Stomach smooth muscle (tissue), 2 donors: ENCODE data around the gene RTL1.

ENCODE experiments used
- H3K27ac ChIP-seq: one replicate; pipeline ENCODE4 v1.7.0; 2013; ENCODE audit warnings: mild to moderate bottlenecking, low read length, inconsistent platforms
- H3K27me3 ChIP-seq, 2 donors: one replicate each; pipeline ENCODE4 v1.7.0; 2013; ENCODE audit warnings: low read length in 2 of 2; ENCODE audit not compliant: insufficient read depth in 2 of 2, control insufficient read depth in 1 of 2
- H3K36me3 ChIP-seq, 2 donors: one replicate each; pipeline ENCODE4 v1.7.0; 2013; ENCODE audit warnings: low read length in 2 of 2; ENCODE audit not compliant: control insufficient read depth in 2 of 2, insufficient read depth in 2 of 2
- H3K4me1 ChIP-seq: one replicate; pipeline ENCODE4 v1.7.0; 2013; ENCODE audit warnings: low read length; ENCODE audit not compliant: control insufficient read depth, insufficient read depth
- H3K4me3 ChIP-seq, 2 donors: one replicate each; pipeline ENCODE4 v1.7.0; 2013; ENCODE audit warnings: low read length in 2 of 2
- H3K9ac ChIP-seq, 2 donors: one replicate each; pipeline ENCODE4 v1.7.0; 2013; ENCODE audit warnings: low read length in 2 of 2, mild to moderate bottlenecking in 1 of 2
- H3K9me3 ChIP-seq, 2 donors: one replicate each; pipeline ENCODE4 v1.7.0; 2013; ENCODE audit warnings: low read length in 2 of 2; ENCODE audit not compliant: control insufficient read depth in 2 of 2
- donor health status: healthy.
- donor health status: Pancreatic carcinoma.

The RTL1 gene

DNA sequence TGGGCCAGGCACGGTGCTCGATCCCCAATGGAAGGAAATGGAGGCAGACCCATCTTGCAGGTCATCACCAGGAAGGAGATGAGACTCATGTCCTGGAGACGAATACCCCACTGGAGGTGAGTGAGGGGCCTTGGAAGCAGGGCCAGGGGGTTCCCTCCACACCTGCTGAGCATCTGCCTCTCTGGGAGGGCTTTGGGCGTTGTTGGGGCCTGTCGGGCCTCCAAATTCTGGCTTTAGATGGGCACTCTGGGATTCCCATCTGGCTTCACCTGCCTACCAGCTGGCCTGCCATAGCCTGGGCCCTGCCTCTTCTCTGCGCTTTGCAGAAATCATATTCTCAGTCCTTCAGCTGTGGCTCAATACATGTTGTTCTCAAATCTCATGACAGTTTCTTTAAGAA, 13.9 kb downstream of the RTL1 start:
- no peaks in the 10 kb centered on the region for H3K36me3 ChIP-seq
- peaks cover 4 to 9% of the 10 kb centered on the region in 2 donors for H3K27me3 ChIP-seq
- H3K9me3 ChIP-seq = no peaks in the 10 kb centered on the region
- H3K9ac ChIP-seq = no peak overlapping the region
- no peak overlapping the region for H3K27ac ChIP-seq
- no peaks in the 10 kb centered on the region for H3K4me1 ChIP-seq
- H3K4me3 ChIP-seq = no peak overlapping the region

DNA sequence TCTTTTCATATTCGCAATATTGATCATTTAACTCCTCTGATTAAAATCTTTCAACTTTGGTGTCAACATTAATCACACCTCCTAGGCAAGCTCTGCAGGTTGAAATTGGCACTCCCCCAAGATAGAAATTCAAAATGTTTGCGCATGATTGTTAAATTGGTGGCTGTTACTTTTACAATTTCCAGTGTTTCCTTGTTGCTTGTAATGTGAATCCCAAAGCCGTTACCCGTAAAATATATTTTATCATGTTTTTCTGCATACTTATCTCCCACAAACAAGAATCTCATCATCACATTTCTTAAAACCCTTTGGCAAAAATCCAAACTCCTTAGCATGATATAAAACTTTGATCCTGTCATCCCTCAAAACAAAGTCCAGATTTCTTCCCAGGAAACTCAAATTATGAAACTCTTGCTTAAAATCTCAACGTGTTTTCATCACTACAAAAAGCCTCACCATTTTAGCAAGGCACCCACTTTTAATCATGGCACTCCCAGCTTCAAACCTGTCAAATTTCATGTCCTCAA, 14.7 kb downstream of the RTL1 start:
- Histone ChIP-seq H3K9ac (no peak overlapping the region), H3K4me1 (no peaks in the 10 kb centered on the region), H3K27me3 (peaks cover 5 to 8% of the 10 kb centered on the region in 2 donors), H3K9me3 (no peaks in the 10 kb centered on the region), H3K36me3 (no peaks in the 10 kb centered on the region), H3K27ac (no peak overlapping the region), H3K4me3 (no peak overlapping the region)

DNA sequence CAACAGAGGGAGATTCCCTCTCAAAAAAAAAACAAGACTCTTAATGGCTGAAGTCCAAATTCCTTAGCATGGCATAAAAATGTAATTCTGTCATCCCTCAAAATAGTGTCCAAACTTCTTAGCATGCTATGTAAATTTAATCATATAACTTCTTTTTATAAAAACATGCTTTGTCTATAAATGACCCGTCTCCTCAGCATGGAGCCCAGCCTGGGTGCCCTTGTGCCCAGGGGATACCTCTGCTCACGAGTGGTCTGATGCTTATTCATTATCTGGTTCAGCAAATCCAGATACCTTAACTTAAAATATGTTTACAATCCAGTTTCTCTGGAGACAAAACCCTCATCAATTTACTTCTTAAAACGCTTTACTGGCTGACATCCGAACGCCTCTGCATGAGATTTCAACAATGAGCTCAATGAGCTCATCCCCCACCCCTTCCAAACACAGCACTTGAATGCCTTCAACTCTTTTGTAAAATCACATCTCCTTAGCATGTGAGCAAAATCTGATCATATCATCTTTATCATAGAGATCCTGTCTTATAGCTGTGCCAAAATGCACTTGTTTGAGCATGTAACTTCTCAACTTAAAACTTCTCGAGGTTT, 15.7 kb downstream of the RTL1 start:
- H3K4me1 ChIP-seq = no peaks in the 10 kb centered on the region
- H3K36me3 ChIP-seq = no peaks in the 10 kb centered on the region
- no peaks in the 10 kb centered on the region for H3K9me3 ChIP-seq
- H3K27ac ChIP-seq = no peak overlapping the region
- H3K27me3 ChIP-seq = peaks cover 5 to 8% of the 10 kb centered on the region in 2 donors
- no peak overlapping the region for H3K9ac ChIP-seq
- H3K4me3 ChIP-seq = no peak overlapping the region

DNA sequence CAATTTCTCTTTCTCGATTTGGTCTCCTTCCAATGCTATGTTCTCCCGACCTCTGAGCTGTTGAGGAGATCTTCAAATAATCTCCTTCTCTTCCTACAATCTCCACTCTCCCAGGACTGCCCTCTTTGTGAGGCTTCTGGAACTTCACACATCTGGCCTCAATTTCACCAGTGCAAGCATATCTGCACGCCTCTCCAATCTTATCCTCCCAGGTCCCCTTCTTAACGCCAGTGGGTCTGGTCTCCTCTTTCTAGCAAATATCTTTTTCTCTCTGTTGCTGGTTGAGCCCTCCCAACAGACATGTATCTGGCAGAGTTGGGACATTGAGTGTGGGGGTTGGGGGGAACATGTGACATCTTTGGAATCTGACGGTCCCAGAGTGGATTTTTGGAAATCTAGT, 17.9 kb downstream of the RTL1 start:
- H3K27ac ChIP-seq = no peak overlapping the region
- H3K9me3 ChIP-seq = peaks cover 0 to 5% of the 10 kb centered on the region in 2 donors
- no peak overlapping the region for H3K9ac ChIP-seq
- no peak overlapping the region for H3K4me3 ChIP-seq
- no peaks in the 10 kb centered on the region for H3K36me3 ChIP-seq
- H3K4me1 ChIP-seq = peaks cover 2% of the 10 kb centered on the region
- H3K27me3 ChIP-seq = peaks cover 3 to 5% of the 10 kb centered on the region in 2 donors

DNA sequence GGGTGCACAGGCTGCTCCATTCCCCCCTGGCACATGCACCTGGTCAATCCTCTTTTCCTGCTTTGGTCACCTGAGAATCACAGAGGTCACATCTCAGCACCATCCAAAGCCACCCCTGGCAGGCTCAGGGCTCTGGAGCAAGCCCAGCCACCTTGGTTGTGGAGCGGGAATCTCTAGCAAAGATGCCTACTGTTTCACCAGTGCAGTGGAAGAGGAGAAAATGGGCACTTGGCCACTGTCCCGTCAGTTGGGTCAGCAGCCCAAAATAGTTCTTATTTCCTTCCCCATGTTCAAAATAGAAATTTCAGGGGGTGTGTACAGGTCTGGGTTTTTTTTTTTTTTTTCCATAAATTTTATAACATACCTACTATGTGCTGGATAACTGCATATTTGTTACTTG, 18.3 kb downstream of the RTL1 start:
- Histone ChIP-seq H3K27ac (no peak overlapping the region), H3K36me3 (no peaks in the 10 kb centered on the region), H3K9me3 (peaks cover 0 to 5% of the 10 kb centered on the region in 2 donors), H3K4me1 (peaks cover 2% of the 10 kb centered on the region), H3K27me3 (peaks cover 3 to 5% of the 10 kb centered on the region in 2 donors), H3K4me3 (no peak overlapping the region), H3K9ac (no peak overlapping the region)

DNA sequence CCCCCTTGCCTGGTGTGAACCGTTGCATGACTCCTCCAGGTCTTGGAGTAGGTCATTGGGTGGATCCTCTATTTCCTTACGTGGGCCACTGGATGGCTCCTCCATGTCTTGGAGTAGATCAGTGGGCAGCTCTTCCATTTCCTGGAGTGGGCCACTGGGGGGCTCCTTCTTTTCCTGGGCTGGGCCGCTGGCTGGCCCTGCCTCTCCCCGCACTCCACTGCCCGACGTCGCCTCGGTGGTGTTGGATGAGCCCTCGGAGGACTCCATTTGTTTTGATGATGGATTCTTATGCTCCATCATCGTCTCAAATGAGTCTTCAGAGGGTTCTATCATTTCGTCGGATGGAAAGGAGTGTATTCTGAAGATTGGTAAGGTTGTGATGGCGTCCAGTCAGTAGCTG, 19.1 kb downstream of the RTL1 start:
- no peak overlapping the region for H3K9ac ChIP-seq
- H3K27me3 ChIP-seq = peaks cover 3 to 5% of the 10 kb centered on the region in 2 donors
- H3K9me3 ChIP-seq = peaks cover 0 to 5% of the 10 kb centered on the region in 2 donors
- H3K4me1 ChIP-seq = peaks cover 2% of the 10 kb centered on the region
- no peak overlapping the region for H3K4me3 ChIP-seq
- H3K36me3 ChIP-seq = no peaks in the 10 kb centered on the region
- H3K27ac ChIP-seq = no peak overlapping the region

DNA sequence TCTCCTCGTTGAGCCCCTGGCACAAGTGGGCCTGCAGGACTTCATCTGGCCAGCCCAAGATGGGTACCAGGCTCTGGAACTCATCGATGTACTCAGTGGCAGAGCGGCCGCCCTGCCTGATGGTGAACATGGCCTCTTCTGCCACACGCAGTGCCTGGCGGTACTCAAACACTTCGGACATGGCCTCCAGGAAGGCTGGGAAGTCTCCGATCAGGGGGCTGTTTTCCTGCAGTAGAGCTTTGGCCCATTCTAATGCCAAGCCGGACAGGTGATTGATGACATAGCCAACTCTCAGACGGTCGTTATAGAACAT, 19.8 kb downstream of the RTL1 start:
- H3K27me3 ChIP-seq = peaks cover 5 to 10% of the 10 kb centered on the region in 2 donors
- H3K36me3 ChIP-seq = no peaks in the 10 kb centered on the region
- no peak overlapping the region for H3K27ac ChIP-seq
- no peak overlapping the region for H3K9ac ChIP-seq
- H3K4me1 ChIP-seq = peaks cover 2% of the 10 kb centered on the region
- H3K9me3 ChIP-seq = peaks cover 0 to 5% of the 10 kb centered on the region in 2 donors
- no peak overlapping the region for H3K4me3 ChIP-seq

DNA sequence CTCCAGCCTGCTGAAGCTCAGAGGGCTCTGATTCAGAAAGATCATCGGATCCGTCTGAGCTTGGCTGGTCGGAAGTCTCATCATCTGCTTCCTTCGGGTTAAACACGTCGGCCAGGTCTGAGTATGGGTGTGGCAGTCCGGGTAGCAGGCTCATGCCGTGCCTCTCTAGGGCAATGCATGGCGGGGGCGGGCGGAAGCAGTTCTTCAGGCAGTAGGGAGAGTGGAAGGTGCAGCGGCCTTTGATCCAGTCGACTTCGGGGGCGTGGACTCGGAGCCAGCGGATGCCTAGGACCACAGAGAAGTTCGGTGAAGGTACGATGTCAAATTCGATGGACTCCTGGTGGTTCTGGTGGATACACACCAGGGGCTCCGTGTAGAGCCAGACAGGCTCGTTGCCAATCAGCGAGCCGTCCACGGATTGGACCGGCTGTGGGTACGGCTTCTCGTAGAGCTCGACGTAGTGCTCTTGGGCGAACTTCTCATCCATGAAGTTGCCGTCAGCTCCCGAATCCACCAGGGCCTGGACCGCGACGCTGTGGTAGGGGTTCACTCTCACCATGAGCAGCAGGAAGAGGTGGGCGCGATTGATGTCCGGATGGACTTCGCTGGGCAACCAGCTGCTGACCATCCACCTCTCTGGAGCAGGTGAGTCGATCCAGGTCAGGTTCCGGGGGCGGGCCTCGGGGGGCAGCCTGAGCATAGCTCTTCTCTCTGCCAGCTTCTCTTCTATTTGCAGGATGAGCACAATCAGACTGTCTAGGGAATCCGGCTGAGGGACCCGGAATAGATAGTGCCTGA, 20.3 kb downstream of the RTL1 start:
- no peaks in the 10 kb centered on the region for H3K36me3 ChIP-seq
- peaks cover 8 to 12% of the 10 kb centered on the region in 2 donors for H3K27me3 ChIP-seq
- peaks cover 2% of the 10 kb centered on the region for H3K4me1 ChIP-seq
- H3K4me3 ChIP-seq = no peak overlapping the region
- H3K27ac ChIP-seq = no peak overlapping the region
- H3K9me3 ChIP-seq = peaks cover 0 to 5% of the 10 kb centered on the region in 2 donors
- no peak overlapping the region for H3K9ac ChIP-seq

DNA sequence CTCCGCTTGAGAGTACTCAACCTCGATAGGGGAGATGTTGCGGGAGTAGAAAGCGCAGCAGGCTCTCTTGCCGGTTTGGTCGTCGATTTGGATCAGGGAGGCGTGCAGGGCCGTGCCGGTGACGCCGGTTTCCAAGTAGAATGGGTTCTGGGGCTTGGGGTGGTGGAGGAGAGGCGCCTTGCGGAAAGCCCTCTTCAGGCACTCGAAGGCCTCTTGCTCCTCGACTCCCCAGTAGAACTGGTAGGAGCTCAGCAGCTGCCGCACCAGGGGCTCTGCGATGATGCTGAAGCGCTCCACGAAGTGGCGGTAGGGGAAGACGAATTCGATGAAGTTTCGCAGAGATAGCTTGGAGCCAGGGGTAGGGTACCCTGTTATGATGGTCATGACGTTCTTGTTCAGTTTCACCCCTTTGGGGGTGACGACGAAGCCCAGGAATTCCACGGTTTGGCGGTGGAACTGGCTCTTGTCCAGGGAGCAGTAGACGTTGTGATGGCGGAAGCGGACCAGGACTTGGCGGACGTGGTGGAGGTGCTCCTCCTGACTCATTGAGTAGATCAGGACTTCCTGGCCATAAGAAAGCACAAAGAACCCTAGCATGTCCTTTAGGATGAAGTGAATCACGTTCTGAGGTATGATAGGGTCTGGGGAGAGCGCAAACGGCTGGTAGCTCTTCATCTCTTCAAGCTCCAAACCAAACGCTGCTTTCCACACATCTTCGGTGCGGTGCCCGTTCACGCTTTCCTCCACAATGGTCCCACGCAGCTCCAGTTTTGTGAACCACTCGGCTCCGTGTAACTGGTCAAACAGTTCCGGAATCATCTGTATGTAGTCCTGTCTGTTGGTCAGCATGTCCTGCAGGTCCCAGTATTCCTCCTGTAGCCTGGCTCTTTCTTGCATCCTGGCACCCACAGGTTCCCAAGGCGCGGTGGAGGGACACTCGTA, 21.2 kb downstream of the RTL1 start:
- Histone ChIP-seq H3K4me3 (no peak overlapping the region), H3K27ac (no peak overlapping the region), H3K27me3 (peaks cover 8 to 12% of the 10 kb centered on the region in 2 donors), H3K9me3 (peaks cover 0 to 5% of the 10 kb centered on the region in 2 donors), H3K9ac (no peak overlapping the region), H3K36me3 (no peaks in the 10 kb centered on the region), H3K4me1 (peaks cover 2% of the 10 kb centered on the region)

DNA sequence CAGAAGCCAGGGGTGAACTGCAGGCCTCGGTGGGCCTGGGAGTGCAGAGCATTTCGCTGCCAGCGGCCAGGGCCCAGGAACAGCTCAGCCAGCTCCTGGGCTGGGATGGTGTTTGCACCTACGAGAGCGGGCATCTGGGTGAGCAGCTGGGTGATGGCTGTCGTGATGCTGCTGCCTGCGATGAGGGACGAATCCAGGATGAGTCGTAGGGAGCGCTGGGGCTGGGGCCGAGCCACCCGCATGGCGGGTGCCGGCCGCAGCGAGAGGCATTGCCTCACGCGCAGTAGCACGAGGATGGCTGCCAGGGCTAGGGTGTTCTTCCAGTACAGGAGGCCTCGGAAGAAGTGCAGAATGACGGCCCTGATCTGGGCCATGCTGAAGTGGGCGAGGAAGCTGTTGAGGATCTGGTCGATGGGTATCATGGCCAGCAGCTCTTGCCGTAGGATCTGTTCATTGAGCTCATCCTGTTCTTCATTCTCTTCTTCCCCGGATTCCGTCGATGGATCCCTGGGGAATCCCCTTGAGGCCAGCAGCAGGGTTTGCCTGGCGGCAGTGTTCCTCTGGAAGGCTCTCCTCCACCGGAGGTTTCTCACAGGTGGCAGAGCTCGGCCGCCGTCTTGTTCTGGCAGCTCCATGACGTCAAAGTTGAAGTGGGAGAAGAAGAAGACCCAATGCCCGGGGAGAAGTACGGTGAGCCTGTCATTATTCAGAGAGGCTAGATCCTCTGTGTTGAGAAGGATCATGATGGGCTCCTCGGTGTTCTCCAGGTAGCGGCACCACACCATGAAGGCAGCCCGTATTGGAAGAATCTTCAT, 22.1 kb downstream of the RTL1 start:
- Histone ChIP-seq H3K4me1 (peaks cover 2% of the 10 kb centered on the region), H3K27ac (no peak overlapping the region), H3K36me3 (no peaks in the 10 kb centered on the region), H3K9me3 (peaks cover 0 to 5% of the 10 kb centered on the region in 2 donors), H3K4me3 (no peak overlapping the region), H3K27me3 (peaks cover 8 to 12% of the 10 kb centered on the region in 2 donors), H3K9ac (no peak overlapping the region)
